Activated naive CD4-positive, alpha-beta T cell treated with anti-CD3 and anti-CD28 coated beads, Interleukin-2, amount 50 U/mL, for 72 hours (primary cell): ENCODE results near the gene HMOX2. TPM values are rescaled to one million over a fixed set of nuclear protein-coding genes. Genes with fewer than 3 reads are reported as not detected.

ENCODE experiments used
- ATAC-seq, 2 donors: fragments of 150-1000 bp; cut with Tn5 transposase; 2 replicates each; pipeline ENCODE4 v1.10.0; 2021; ENCODE audit warnings: mild to moderate bottlenecking in 2 of 2, moderate library complexity in 2 of 2
- DNase-seq, 2 donors: peaks; one replicate each; pipeline ENCODE4 v3.0.0; 2021 to 2022; ENCODE audit warnings: low spot score in 2 of 2
- H3K27ac Mint-ChIP-seq, 2 donors: one replicate each; pipeline ENCODE4 v1.8.0; 2022; ENCODE audit warnings: mild to moderate bottlenecking in 2 of 2, mixed read lengths in 2 of 2
- H3K36me3 Mint-ChIP-seq, 2 donors: one replicate each; pipeline ENCODE4 v1.8.0; 2022; ENCODE audit warnings: mixed read lengths in 2 of 2
- H3K9me3 Mint-ChIP-seq, 2 donors: one replicate each; pipeline ENCODE4 v1.8.0; 2022; ENCODE audit warnings: mixed read lengths in 2 of 2
- total RNA-seq, 2 donors: library from RNA; stranded (reverse); gene quantifications; one replicate each; pipeline ENCODE4 v1.2.3, GENCODE V29; 2022

The HMOX2 gene
- total RNA-seq, 2 donors from 2014 or later, result 32.5 to 56.4 TPM

DNA sequence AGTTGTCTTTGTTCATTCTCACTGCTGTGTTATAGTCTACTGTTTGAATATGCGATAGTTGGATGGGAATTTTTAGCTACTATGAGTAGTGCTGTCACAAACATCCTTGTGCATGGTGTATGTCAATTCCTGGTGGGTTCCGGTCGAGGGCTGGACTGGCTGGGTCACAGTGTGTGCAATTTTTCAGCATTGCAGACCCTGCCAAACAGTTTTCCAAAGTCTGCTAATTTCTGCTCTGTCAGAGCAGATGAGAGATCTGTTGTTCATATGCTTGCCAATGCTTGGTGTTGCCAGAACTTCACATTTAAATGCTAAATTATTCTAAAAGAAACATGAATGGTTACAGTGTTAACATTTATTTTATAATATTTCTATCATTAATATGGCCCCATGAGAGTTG is 76.3 kb downstream of the HMOX2 start:
- ATAC-seq (no peak), DNase-seq (no peak)
- H3K9me3 Mint-ChIP-seq, result no peaks in the 10 kb centered on the region
- no peaks in the 10 kb centered on the region for H3K36me3 Mint-ChIP-seq
- no peak overlapping the region for H3K27ac Mint-ChIP-seq

GRCh38 chr16:4556112-4556511 is 79.9 kb downstream of the HMOX2 start, which contains the start of gene C16orf96:
C16orf96 (plus strand) TSS chr16:4556340; CDS start chr16:4556490, 150 bp downstream.
- no peak for DNase-seq
- no peaks in the 10 kb centered on the region for H3K36me3 Mint-ChIP-seq
- H3K9me3 Mint-ChIP-seq, result no peaks in the 10 kb centered on the region
- no peak for ATAC-seq
- H3K27ac Mint-ChIP-seq, result no peak within 1 kb of the TSS

DNA sequence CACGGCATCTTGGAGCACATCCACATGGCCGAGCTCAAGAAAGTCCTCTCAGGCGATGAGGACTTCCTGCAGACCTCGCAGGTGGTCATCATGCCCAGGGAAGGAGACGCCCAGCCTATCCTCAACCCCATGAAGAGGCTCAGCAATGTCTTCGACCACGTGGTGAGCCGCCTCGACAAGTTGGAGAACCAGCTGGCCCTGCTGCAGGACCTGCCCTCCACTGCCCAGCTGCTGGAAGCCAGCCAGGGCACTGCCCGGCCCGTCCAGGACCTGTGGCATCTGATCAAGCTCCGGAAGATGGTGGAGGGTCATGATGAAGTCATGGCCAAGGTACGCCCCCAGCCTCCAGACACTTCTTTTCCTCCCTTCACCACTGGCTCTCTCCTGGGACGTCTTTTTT is 80.4 kb downstream of the HMOX2 start:
- Mint-ChIP-seq H3K36me3 (no peaks in the 10 kb centered on the region), H3K27ac (no peak overlapping the region), H3K9me3 (no peaks in the 10 kb centered on the region)
- DNase-seq (no peak), ATAC-seq (no peak)

- H3K9me3 Mint-ChIP-seq, result no peaks in the 10 kb centered on the region
- no peak for ATAC-seq
- H3K36me3 Mint-ChIP-seq, result no peaks in the 10 kb centered on the region
- H3K27ac Mint-ChIP-seq, result no peak overlapping the region
- no peak for DNase-seq
Observed at GRCh38 chr16:4557973-4558372, 81.8 kb downstream of the HMOX2 start.

Other genes with a start within 250 kb of the HMOX2 start
- not detected for gene SRL, start 234.3 kb upstream of the HMOX2 start, total RNA-seq
- gene TFAP4, start 203.4 kb upstream of the HMOX2 start, total RNA-seq, result 10 to 100 TPM; 10.1 to 28.4 TPM
- gene GLIS2, start 160.3 kb upstream of the HMOX2 start, total RNA-seq, result under 1 TPM; 0.16 to 0.80 TPM
- gene PAM16, start 125.1 kb upstream of the HMOX2 start, total RNA-seq, result 10 to 100 TPM; 53.7 to 63.1 TPM
- gene VASN, start 104.5 kb upstream of the HMOX2 start, total RNA-seq, result not detected
- gene CORO7, start 59.8 kb upstream of the HMOX2 start, total RNA-seq, result 10 to 100 TPM; 52.5 to 65.9 TPM
- 10 to 100 TPM; 66.2 to 79.2 TPM for gene DNAJA3, start 50.5 kb upstream of the HMOX2 start, total RNA-seq
- 10 to 100 TPM; 30.5 to 42.8 TPM for gene NMRAL1, start 1.8 kb upstream of the HMOX2 start, total RNA-seq
- gene CDIP1, start 62.4 kb downstream of the HMOX2 start, total RNA-seq, result 10 to 100 TPM; 27.5 to 32.9 TPM
- gene C16orf96, start 79.9 kb downstream of the HMOX2 start, total RNA-seq, result under 1 TPM; 0.05 to 0.19 TPM
- gene UBALD1, start 138.5 kb downstream of the HMOX2 start, total RNA-seq, result 10 to 100 TPM; 12.5 to 33.4 TPM
- gene MGRN1, start 148.4 kb downstream of the HMOX2 start, total RNA-seq, result 10 to 100 TPM; 46.9 to 76.4 TPM
- gene NUDT16L1, start 217.2 kb downstream of the HMOX2 start, total RNA-seq, result 10 to 100 TPM; 20.7 to 42.8 TPM